ENCODE data around the gene ST6GALNAC2.

Gene ST6GALNAC2

DNA sequence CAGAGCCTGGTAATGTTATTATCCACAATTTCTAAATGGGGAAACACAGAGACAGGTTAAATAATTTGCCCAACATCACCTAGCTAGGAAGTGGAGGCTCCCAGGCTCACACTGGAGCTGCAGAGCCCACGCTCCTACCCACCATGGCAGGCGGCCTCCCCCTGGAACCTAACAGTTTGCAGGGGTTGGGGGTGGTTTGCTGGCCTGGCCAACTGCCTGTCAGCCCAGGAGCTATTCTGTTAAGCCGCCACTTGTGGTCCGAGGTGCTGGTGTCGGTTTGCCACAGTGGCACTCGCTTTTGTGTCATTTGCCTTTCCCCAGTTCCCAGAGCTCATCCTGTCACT, 42.2 kb downstream of the ST6GALNAC2 start:
- no peaks in the 10 kb centered on the region for H3K36me3 ChIP-seq (replicated peaks)
- in situ Hi-C loops (cut with HindIII; ENCODE audit: low pct_ligation_motif_present, low sequenced_read_pairs) = no loop called here
- no peak overlapping the region for H3K27ac ChIP-seq
- no peak overlapping the region for H3K4me3 ChIP-seq (ENCODE audit: low read depth, low read length)
- no peaks in the 10 kb centered on the region for H3K27me3 ChIP-seq (replicated peaks)
- TF ChIP-seq, protein P1, sequence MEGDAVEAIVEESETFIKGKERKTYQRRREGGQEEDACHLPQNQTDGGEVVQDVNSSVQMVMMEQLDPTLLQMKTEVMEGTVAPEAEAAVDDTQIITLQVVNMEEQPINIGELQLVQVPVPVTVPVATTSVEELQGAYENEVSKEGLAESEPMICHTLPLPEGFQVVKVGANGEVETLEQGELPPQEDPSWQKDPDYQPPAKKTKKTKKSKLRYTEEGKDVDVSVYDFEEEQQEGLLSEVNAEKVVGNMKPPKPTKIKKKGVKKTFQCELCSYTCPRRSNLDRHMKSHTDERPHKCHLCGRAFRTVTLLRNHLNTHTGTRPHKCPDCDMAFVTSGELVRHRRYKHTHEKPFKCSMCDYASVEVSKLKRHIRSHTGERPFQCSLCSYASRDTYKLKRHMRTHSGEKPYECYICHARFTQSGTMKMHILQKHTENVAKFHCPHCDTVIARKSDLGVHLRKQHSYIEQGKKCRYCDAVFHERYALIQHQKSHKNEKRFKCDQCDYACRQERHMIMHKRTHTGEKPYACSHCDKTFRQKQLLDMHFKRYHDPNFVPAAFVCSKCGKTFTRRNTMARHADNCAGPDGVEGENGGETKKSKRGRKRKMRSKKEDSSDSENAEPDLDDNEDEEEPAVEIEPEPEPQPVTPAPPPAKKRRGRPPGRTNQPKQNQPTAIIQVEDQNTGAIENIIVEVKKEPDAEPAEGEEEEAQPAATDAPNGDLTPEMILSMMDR (IDR thresholded peaks at IDR 0.05; ENCODE audit: low read depth, low read length, missing control alignments) = no peak
- no peak for DNase-seq

- no peak overlapping the region for H3K27ac ChIP-seq
- in situ Hi-C loops (cut with HindIII; ENCODE audit: low pct_ligation_motif_present, low sequenced_read_pairs) = no loop called here
- no peaks in the 10 kb centered on the region for H3K27me3 ChIP-seq (replicated peaks)
- TF ChIP-seq, protein P1 (IDR thresholded peaks at IDR 0.05; ENCODE audit: low read depth, low read length, missing control alignments) = no peak
- no peak overlapping the region for H3K4me3 ChIP-seq (ENCODE audit: low read depth, low read length)
- no peak for DNase-seq
- H3K36me3 ChIP-seq (replicated peaks) = no peaks in the 10 kb centered on the region
These were observed 42.7 kb downstream of the ST6GALNAC2 start for GRCh38 chr17:76542984-76543383.

- no peak for DNase-seq
- in situ Hi-C loops (cut with HindIII; ENCODE audit: low pct_ligation_motif_present, low sequenced_read_pairs) = no loop called here
- no peaks in the 10 kb centered on the region for H3K27me3 ChIP-seq (replicated peaks)
- TF ChIP-seq, protein P1 (IDR thresholded peaks at IDR 0.05; ENCODE audit: low read depth, low read length, missing control alignments) = no peak
- H3K36me3 ChIP-seq (replicated peaks) = no peaks in the 10 kb centered on the region
- no peak overlapping the region for H3K4me3 ChIP-seq (ENCODE audit: low read depth, low read length)
- H3K27ac ChIP-seq = no peak overlapping the region
These were observed 43.1 kb downstream of the ST6GALNAC2 start for GRCh38 chr17:76542566-76542971.

DNA sequence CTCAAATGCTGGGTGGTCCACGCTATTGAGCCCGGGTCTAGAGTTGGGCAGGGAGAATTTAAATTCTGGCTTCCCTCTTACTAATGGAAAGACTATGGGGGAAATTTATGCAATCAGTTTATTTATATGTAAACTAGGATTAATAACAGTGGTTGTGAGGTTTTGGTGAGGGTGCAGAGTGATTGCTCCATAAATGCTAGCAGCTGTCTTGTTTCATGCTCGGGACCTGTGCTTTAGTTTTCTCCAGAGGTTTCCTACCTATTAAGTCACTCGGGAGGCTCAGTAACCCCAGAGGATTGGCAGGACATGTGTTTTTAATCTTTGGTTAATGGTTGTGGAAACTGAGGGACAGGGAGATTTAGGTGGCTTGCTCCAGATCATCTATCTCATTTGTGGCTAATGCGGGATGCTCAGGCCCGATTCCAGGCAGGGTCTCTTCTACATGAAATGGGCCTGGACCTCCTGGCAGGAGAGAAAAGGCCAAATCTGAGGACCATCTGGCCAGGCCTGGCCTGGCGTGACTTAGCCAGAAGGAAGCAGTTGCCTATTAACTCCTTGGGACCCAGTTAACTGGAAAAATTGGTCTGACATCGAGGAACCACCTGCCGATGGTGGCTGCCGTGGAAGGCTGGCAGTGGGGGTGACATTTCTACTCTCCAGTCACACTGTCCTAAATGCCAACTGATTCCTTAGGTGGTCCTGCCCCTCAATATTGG, 43.8 kb downstream of the ST6GALNAC2 start:
- H3K27ac ChIP-seq = no peak overlapping the region
- TF ChIP-seq, protein P1 (IDR thresholded peaks at IDR 0.05; ENCODE audit: low read depth, low read length, missing control alignments) = no peak
- H3K27me3 ChIP-seq (replicated peaks) = no peaks in the 10 kb centered on the region
- in situ Hi-C loops (cut with HindIII; ENCODE audit: low pct_ligation_motif_present, low sequenced_read_pairs) = no loop called here
- DNase-seq = no peak
- H3K36me3 ChIP-seq (replicated peaks) = no peaks in the 10 kb centered on the region
- no peak overlapping the region for H3K4me3 ChIP-seq (ENCODE audit: low read depth, low read length)

DNA sequence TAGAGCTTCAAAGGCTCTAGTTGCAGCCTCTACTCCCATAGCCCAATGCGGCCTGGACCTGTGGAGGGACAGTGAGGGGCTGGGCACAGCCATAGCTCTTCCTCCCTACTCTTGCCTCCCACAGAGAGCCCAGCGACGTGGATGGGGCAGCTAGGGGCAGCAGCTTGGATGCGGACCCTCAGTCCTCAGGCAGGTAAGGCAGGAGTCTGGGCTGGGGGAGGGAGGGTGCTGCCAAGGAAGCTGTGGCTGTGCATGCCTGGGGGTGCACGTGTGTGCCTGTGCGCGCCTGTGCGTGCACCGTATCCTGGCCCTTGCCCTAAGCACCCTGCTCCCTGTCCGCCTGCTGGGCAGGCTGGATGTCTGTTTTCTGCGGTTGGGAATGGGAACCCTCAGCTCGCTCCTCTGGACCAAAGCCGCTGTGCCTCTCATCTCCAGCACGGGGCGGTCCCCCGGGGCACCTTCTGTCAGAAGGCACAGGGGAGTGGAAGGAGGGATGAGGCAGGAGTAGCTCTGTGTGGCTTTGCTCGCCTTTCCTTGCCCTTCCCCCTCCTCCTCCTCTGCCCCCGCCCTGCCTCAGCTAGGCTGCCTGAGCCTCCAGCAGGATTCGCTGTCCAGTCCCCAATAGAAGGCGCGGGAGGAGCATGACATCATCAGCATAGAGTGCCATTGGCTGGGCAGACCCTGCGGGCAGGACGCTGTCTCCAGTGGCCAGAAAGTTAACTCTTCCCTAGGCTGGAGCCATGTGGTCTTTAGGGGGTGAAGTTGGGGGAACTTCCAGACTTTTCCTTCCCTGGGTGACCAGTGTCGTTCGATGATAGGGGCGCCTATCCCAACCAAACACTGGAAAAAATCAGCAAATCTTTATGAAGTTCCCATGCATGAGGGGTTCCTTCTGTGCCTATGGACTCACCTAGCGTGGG, 45.0 kb downstream of the ST6GALNAC2 start:
- in situ Hi-C loops (cut with HindIII; ENCODE audit: low pct_ligation_motif_present, low sequenced_read_pairs) = no loop called here
- Histone ChIP-seq H3K27me3 (replicated peaks) (no peaks in the 10 kb centered on the region), H3K36me3 (replicated peaks) (no peaks in the 10 kb centered on the region), H3K27ac (no peak overlapping the region), H3K4me3 (ENCODE audit: low read depth, low read length) (peak overlapping the region; percentile 49)
- TF ChIP-seq, protein P1 (IDR thresholded peaks at IDR 0.05; ENCODE audit: low read depth, low read length, missing control alignments) = peak; percentile 51
- DNase-seq = peak; percentile 97

All from brain microvascular endothelial cell (primary cell).